Muscle layer of colon (tissue), 2 donors: ENCODE results near the gene THBS2.

Source experiments
- H3K27ac ChIP-seq: one replicate; pipeline ENCODE4 v1.7.0; 2013; ENCODE audit warnings: low read depth, mild to moderate bottlenecking, low read length, moderate library complexity
- H3K27me3 ChIP-seq, 2 donors: one replicate each; pipeline ENCODE4 v1.7.0; 2013; ENCODE audit warnings: low read length in 2 of 2, mild to moderate bottlenecking in 2 of 2; ENCODE audit not compliant: insufficient read depth in 2 of 2, control insufficient read depth in 1 of 2
- H3K36me3 ChIP-seq: one replicate; pipeline ENCODE4 v1.7.0; 2013; ENCODE audit warnings: mild to moderate bottlenecking, low read length; ENCODE audit not compliant: insufficient read depth
- H3K4me1 ChIP-seq: one replicate; pipeline ENCODE4 v1.7.0; 2013; ENCODE audit warnings: mild to moderate bottlenecking, low read length; ENCODE audit not compliant: insufficient read depth
- H3K4me3 ChIP-seq, 2 donors: one replicate each; pipeline ENCODE4 v1.7.0; 2013; ENCODE audit warnings: low read length in 2 of 2, low read depth in 1 of 2, mild to moderate bottlenecking in 1 of 2, moderate library complexity in 1 of 2
- H3K9ac ChIP-seq: one replicate; pipeline ENCODE4 v1.7.0; 2013; ENCODE audit warnings: low read length
- H3K9me3 ChIP-seq: one replicate; pipeline ENCODE4 v1.7.0; 2013; ENCODE audit warnings: mild to moderate bottlenecking, low read length
- donor health status: abdominal sarcoma.
- donor health status: Adenocarcinoma of cecum.

THBS2 gene

DNA sequence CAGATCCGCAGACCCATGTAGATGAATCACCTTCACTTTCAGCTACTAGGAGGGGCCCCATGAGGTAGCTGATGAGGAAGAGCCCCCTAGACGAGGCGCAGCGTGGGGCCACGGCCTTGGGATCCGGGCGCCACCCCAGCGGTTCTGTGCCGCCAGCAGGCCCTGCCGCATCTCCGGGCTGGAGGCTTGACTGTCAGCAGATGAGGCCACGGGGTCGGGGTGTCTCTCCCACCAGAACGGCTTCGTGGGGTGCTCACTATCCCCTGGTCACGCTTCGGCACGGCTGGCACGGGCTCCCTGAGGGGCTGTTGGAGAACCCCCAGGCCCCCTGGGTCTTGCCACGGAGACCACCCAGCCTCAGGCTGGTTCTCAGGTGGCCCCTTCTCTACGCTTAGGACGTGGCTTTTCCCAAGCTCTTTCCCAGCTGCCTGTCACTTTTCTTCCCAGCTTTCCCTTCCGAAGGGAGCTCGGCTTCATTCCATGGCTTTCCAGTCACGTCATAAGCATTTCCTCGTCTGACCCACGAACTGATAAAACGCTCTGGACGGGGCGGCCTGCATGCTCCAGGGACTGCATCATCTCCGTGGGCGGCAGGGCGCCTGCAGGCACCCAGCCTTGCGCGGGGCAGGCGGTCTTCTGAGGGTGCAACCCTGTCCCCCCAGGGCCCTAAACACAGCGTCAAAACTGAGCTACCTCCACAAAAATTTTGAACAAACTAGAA lies 85.9 kb downstream of the THBS2 start:
- Histone ChIP-seq H3K9me3 (no peaks in the 10 kb centered on the region), H3K9ac (no peak overlapping the region), H3K36me3 (no peaks in the 10 kb centered on the region), H3K4me1 (peaks cover 13% of the 10 kb centered on the region), H3K27me3 (no peaks in the 10 kb centered on the region), H3K4me3 (no peak overlapping the region), H3K27ac (no peak overlapping the region)

DNA sequence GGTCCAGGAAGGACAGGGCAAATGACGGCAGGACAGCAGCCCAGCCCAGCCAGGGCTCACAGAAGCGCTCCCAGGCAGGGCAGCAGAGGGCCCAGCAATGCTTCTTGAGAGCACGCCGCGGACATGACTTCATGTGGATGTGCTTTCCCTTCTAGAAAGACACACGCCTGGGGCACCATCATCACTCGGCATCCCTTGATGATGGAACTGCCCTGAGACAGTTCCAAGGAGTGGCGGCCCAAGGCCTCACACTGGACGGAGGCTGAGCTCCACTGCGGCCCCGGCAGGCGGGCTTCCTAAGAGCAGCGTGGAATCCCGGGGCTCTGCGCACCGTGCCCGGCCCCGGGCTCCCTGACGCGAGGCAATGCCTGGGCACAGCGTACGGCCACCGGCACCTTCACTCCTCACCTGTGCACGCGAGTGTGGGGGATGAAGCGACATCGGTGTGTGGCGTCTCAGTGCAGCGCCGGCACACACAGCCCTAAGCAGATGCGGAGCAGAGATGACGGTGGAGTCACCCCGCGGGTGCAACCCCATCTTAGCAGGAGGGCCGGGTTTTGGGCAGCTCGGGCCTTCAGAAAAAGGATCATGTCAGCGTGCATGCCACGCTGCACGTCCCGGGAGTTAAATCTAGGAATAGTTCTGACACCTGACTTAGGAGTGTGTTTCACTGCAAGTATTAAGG lies 86.6 kb downstream of the THBS2 start:
- no peak overlapping the region for H3K4me3 ChIP-seq
- no peaks in the 10 kb centered on the region for H3K36me3 ChIP-seq
- no peak overlapping the region for H3K9ac ChIP-seq
- no peaks in the 10 kb centered on the region for H3K9me3 ChIP-seq
- H3K4me1 ChIP-seq, result peaks cover 13% of the 10 kb centered on the region
- H3K27me3 ChIP-seq, result no peaks in the 10 kb centered on the region
- H3K27ac ChIP-seq, result no peak overlapping the region
